Esophagus squamous epithelium (tissue), 5 donors: ENCODE data around the gene ALOXE3. TPM values are rescaled to one million over a fixed set of nuclear protein-coding genes. Genes with fewer than 3 reads are reported as not detected.

Source experiments
- DNase-seq: peaks from one replicate; lab custom pipeline; 2025; lab: John Stamatoyannopoulos, UW
- H3K27ac ChIP-seq, 4 donors: fragments of 200-600 bp; sonication (generic); one replicate each; pipeline ENCODE4 v1.5.1; 2016 to 2019; ENCODE audit warnings: mild to moderate bottlenecking in 1 of 4
- H3K27me3 ChIP-seq, 4 donors: fragments of 200-600 bp; sonication (generic); 1 replicate in 3 of 4; 2 replicates in 1 of 4; pipeline versions ENCODE4 v1.5.1 to v1.6.0; 2017 to 2021; ENCODE audit warnings: antibody characterized with exemption in 1 of 4
- H3K36me3 ChIP-seq, 3 donors: fragments of 200-600 bp; sonication (generic); one replicate each; pipeline ENCODE4 v1.5.1; 2016 to 2019
- H3K4me1 ChIP-seq, 3 donors: fragments of 200-600 bp; sonication (generic); one replicate each; pipeline ENCODE4 v1.5.1; 2017 to 2019
- H3K4me3 ChIP-seq, 4 donors: fragments of 200-600 bp; sonication (generic); 1 replicate in 3 of 4; 2 replicates in 1 of 4; pipeline ENCODE4 v1.5.1; 2016 to 2019; ENCODE audit warnings: mild to moderate bottlenecking in 2 of 4, moderate library complexity in 1 of 4
- H3K9me3 ChIP-seq, 3 donors: fragments of 200-600 bp; sonication (generic); one replicate each; pipeline ENCODE4 v1.5.1; 2016 to 2019
- POLR2A ChIP-seq, 4 donors: fragments of 450-650 bp; IDR thresholded peaks; one replicate each; pipeline ENCODE4 v1.6.1; 2017; ENCODE audit warnings: antibody characterized with exemption in 4 of 4, mild to moderate bottlenecking in 4 of 4, moderate library complexity in 3 of 4
- WGBS, 2 donors: methylation state at CpG; one replicate each; pipeline ENCODE4 v1.1.5; 2018; 5-methylcytosine and 5-hydroxymethylcytosine counted together
- intact Hi-C: fragments of 100-400 bp; cut with DNase I; formaldehyde crosslinking; loops from one replicate; pipeline ENCODE4 v1.15.0; 2022
- total RNA-seq, 4 donors: library from RNA; depleted of rRNA; stranded (reverse); fragments of >200 nt; gene quantifications; one replicate each; pipeline ENCODE4 v1.1.0, GENCODE V29; 2016
- TF ChIP-seq, protein P1 (sequence below), 6 experiments: fragments of 450-650 bp in 4 of 6; fragments of 200-600 bp in 2 of 6; sonication (generic) in 2 of 6; IDR thresholded peaks; one replicate each; pipeline ENCODE4 v1.5.1; 2016 to 2019; ENCODE audit warnings: antibody characterized with exemption in 6 of 6, mild to moderate bottlenecking in 4 of 6, moderate library complexity in 4 of 6
- donor health status: DM: yes; HTN: yes; CAD: no.

Gene ALOXE3
- total RNA-seq, 4 donors from 2014 or later: 0.30 to 8.8 (median 2.2) TPM; not detected in 1

DNA sequence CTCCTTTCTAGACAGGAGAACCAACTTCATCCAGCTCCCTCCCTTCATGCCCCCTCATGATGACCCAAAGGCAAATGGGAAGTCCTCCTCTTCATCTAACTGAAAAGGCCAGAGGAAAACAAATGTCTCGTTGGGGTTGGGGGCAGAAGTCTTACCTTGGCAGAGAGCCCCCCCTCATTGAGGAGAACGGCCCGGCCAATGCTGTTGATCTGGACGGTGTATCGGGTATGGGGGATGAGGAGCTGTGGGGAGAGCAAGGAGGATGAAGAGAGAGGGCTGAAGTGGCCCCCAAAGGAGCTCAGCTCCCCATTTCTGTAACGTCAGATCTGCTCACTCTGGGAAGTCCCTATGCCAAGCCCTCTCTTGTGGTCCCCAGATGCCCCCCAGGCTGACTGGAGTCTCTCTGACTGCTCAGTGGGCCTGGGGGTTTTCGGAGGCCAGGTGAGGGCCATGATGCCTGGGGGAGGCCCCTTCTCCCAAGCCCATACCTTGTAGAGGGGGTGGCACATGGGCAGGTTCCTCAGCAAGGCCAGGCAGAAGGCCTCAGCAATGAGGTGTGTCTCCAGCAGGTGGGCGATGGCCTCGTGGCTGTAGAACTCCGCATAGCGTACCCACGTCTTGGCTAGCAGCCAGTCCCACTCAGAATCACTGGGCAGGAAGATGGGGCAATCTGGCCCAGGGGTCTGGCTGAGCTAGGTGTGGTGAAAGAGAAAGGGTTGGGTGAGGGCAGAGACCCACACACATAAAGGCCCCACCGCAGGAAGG is 41.6 kb downstream of the ALOXE3 start:
- peaks cover 0 to 98% (median 18%) of the 10 kb centered on the region in 4 donors for H3K27me3 ChIP-seq
- no peak for DNase-seq
- no peak overlapping the region for H3K27ac ChIP-seq
- WGBS, 2 donors: 77 to 90% methylated on average over 5 to 7 of the region's 13 CpGs
- TF ChIP-seq, protein P1, sequence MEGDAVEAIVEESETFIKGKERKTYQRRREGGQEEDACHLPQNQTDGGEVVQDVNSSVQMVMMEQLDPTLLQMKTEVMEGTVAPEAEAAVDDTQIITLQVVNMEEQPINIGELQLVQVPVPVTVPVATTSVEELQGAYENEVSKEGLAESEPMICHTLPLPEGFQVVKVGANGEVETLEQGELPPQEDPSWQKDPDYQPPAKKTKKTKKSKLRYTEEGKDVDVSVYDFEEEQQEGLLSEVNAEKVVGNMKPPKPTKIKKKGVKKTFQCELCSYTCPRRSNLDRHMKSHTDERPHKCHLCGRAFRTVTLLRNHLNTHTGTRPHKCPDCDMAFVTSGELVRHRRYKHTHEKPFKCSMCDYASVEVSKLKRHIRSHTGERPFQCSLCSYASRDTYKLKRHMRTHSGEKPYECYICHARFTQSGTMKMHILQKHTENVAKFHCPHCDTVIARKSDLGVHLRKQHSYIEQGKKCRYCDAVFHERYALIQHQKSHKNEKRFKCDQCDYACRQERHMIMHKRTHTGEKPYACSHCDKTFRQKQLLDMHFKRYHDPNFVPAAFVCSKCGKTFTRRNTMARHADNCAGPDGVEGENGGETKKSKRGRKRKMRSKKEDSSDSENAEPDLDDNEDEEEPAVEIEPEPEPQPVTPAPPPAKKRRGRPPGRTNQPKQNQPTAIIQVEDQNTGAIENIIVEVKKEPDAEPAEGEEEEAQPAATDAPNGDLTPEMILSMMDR (IDR thresholded peaks at IDR 0.05): no peak
- no peak for TF ChIP-seq POLR2A (IDR thresholded peaks at IDR 0.05)
- intact Hi-C loops: loop anchor here (5.0 kb wide), 1 partner anchor 36 kb away; no protein-coding TSS in a partner anchor
- H3K4me3 ChIP-seq: no peak overlapping the region
- peaks cover 23 to 45% (median 32%) of the 10 kb centered on the region in 3 donors for H3K4me1 ChIP-seq
- no peaks in the 10 kb centered on the region for H3K36me3 ChIP-seq
- no peaks in the 10 kb centered on the region for H3K9me3 ChIP-seq

DNA sequence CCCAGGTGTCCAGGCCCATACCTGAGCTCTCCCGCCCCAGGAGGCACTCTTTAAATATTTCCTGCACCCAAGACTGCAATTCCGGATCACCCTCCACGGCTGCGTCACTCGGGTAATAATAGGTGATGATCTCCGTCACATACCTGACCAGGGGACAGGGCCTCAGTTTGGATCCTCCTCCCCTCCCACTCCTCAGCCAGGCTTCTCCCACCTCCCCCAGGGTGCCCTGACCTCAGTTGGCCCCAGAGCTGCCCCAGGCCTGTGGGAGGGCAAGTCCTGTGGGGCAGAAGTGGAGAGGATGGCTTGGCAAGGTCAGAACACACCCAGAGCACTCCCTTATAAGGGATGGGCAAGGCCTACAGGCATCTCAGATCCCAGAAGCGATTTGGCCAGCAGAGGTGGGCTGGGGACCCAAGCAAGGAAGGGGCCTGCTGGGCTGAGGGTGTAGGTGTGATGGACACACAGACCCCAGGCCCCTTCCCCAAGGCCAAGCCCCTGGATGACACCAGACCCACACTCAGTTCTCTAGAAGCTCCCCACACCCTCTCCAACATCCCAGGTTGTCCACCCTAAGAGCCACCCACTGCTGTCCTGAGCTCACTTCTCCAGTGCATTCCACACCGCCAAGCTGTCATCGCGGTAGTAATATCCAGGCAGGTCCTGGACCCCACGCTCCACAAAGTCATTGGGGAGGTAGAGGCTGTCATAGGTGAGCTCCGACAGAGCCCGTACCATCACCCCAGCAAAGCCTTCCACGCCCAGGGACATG is 42.6 kb downstream of the ALOXE3 start:
- WGBS, 2 donors: 89 to 96% methylated on average over 9 to 10 of the region's 14 CpGs
- TF ChIP-seq, protein P1 (IDR thresholded peaks at IDR 0.05): no peak
- no peak for TF ChIP-seq POLR2A (IDR thresholded peaks at IDR 0.05)
- peaks cover 0 to 98% (median 18%) of the 10 kb centered on the region in 4 donors for H3K27me3 ChIP-seq

DNA sequence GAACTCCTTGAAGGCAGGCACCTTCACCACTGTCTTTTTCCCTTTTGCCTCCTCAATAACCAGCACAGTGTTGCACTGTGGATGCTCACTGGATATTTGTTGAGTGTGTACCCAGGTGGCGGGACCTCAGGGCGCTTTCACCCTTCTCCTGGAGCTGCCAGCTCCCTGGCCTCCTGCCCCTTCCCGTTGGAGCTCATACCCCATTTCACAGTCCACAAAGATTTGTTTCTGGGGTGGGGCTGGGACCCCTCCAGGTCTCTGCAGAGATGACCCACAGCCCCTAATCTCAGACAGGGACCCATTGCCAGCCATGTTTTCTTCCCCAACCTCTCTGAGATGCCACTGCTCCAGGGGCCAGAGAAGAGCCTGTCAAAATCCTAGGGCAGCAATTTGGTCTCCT is 43.2 kb downstream of the ALOXE3 start:
- DNase-seq: no peak
- H3K36me3 ChIP-seq: no peaks in the 10 kb centered on the region
- peaks cover 0 to 98% (median 18%) of the 10 kb centered on the region in 4 donors for H3K27me3 ChIP-seq
- no peak overlapping the region for H3K27ac ChIP-seq
- intact Hi-C loops: loop anchor here (5.0 kb wide), 1 partner anchor 37 kb away; no protein-coding TSS in a partner anchor
- TF ChIP-seq, protein P1 (IDR thresholded peaks at IDR 0.05): no peak
- TF ChIP-seq POLR2A (IDR thresholded peaks at IDR 0.05): no peak
- H3K4me1 ChIP-seq: peaks cover 23 to 34% (median 24%) of the 10 kb centered on the region in 3 donors
- H3K9me3 ChIP-seq: no peaks in the 10 kb centered on the region
- H3K4me3 ChIP-seq: no peak overlapping the region
- WGBS, 2 donors: 86 to 90% methylated on average over 3 of the region's 3 CpGs

More for the DNA sequence above, 42.6 kb downstream of the ALOXE3 start:
- Histone ChIP-seq H3K27ac (no peak overlapping the region), H3K4me3 (no peak overlapping the region), H3K9me3 (no peaks in the 10 kb centered on the region), H3K36me3 (no peaks in the 10 kb centered on the region), H3K4me1 (peaks cover 23 to 40% (median 29%) of the 10 kb centered on the region in 3 donors)
- intact Hi-C loops: loop anchor here (5.0 kb wide), 1 partner anchor 37 kb away; no protein-coding TSS in a partner anchor
- DNase-seq: no peak

DNA sequence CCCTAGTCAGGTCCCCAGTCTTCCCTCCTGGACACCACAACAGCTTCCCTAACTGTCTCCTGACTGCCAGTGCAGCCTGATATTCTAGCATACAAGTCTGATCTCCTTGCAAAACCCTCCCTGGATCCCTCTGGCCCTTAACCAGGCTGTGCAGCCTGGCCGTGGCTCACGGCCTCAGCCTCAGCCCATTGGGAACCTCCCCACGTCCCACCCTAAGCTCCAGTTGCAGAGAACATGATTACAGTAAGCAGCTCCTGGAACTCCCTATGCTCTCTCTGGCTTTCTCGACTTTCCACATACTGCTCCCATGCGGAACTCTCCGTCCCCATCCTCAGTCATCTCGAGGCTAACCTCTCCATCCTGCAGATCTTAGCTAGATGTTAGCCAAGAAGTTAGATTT is 43.8 kb downstream of the ALOXE3 start:
- H3K36me3 ChIP-seq: no peaks in the 10 kb centered on the region
- intact Hi-C loops: no loop called here
- H3K9me3 ChIP-seq: no peaks in the 10 kb centered on the region
- H3K27ac ChIP-seq: no peak overlapping the region
- peaks cover 0 to 95% (median 18%) of the 10 kb centered on the region in 4 donors for H3K27me3 ChIP-seq
- WGBS, 2 donors: 60 to 63% methylated on average over 7 of the region's 7 CpGs
- TF ChIP-seq, protein P1 (IDR thresholded peaks at IDR 0.05): no peak
- TF ChIP-seq POLR2A (IDR thresholded peaks at IDR 0.05): no peak
- H3K4me3 ChIP-seq: no peak overlapping the region
- no peak for DNase-seq
- H3K4me1 ChIP-seq: peaks cover 21 to 34% (median 23%) of the 10 kb centered on the region in 3 donors
